Esophagus squamous epithelium (tissue), 5 donors: ENCODE data around the gene RNLS. TPM values are rescaled to one million over a fixed set of nuclear protein-coding genes. Genes with fewer than 3 reads are reported as not detected.

Experiments used
- DNase-seq: peaks from one replicate; lab custom pipeline; 2025; lab: John Stamatoyannopoulos, UW
- H3K27ac ChIP-seq, 4 donors: fragments of 200-600 bp; sonication (generic); one replicate each; pipeline ENCODE4 v1.5.1; 2016 to 2019; ENCODE audit warnings: mild to moderate bottlenecking in 1 of 4
- H3K27me3 ChIP-seq, 4 donors: fragments of 200-600 bp; sonication (generic); 1 replicate in 3 of 4; 2 replicates in 1 of 4; pipeline versions ENCODE4 v1.5.1 to v1.6.0; 2017 to 2021; ENCODE audit warnings: antibody characterized with exemption in 1 of 4
- H3K36me3 ChIP-seq, 3 donors: fragments of 200-600 bp; sonication (generic); one replicate each; pipeline ENCODE4 v1.5.1; 2016 to 2019
- H3K4me1 ChIP-seq, 3 donors: fragments of 200-600 bp; sonication (generic); one replicate each; pipeline ENCODE4 v1.5.1; 2017 to 2019
- H3K4me3 ChIP-seq, 4 donors: fragments of 200-600 bp; sonication (generic); 1 replicate in 3 of 4; 2 replicates in 1 of 4; pipeline ENCODE4 v1.5.1; 2016 to 2019; ENCODE audit warnings: mild to moderate bottlenecking in 2 of 4, moderate library complexity in 1 of 4
- H3K9me3 ChIP-seq, 3 donors: fragments of 200-600 bp; sonication (generic); one replicate each; pipeline ENCODE4 v1.5.1; 2016 to 2019
- CTCF ChIP-seq, 6 experiments: fragments of 450-650 bp in 4 of 6; fragments of 200-600 bp in 2 of 6; sonication (generic) in 2 of 6; IDR thresholded peaks; one replicate each; pipeline ENCODE4 v1.5.1; 2016 to 2019; ENCODE audit warnings: antibody characterized with exemption in 6 of 6, mild to moderate bottlenecking in 4 of 6, moderate library complexity in 4 of 6
- POLR2A ChIP-seq, 4 donors: fragments of 450-650 bp; IDR thresholded peaks; one replicate each; pipeline ENCODE4 v1.6.1; 2017; ENCODE audit warnings: antibody characterized with exemption in 4 of 4, mild to moderate bottlenecking in 4 of 4, moderate library complexity in 3 of 4
- whole genome bisulfite sequencing, 2 donors: methylation state at CpG; one replicate each; pipeline ENCODE4 v1.1.5; 2018; 5-methylcytosine and 5-hydroxymethylcytosine counted together
- intact Hi-C: fragments of 100-400 bp; cut with DNase I; formaldehyde crosslinking; loops from one replicate; pipeline ENCODE4 v1.15.0; 2022
- total RNA-seq, 4 donors: library from RNA; depleted of rRNA; stranded (reverse); fragments of >200 nt; gene quantifications; one replicate each; pipeline ENCODE4 v1.1.0, GENCODE V29; 2016
- donor health status: DM: yes; HTN: yes; CAD: no.

RNLS gene
- total RNA-seq, 4 donors from 2014 or later = 7.9 to 13.5 (median 10.5) TPM

- TF ChIP-seq CTCF (IDR thresholded peaks at IDR 0.05) (no peak), POLR2A (IDR thresholded peaks at IDR 0.05) (no peak)
- H3K4me3 ChIP-seq = no peak overlapping the region
- peak overlapping the region; percentile 29 to 82 (median 72) for H3K27ac ChIP-seq
- no peaks in the 10 kb centered on the region for H3K9me3 ChIP-seq
- H3K4me1 ChIP-seq = peaks cover 8 to 40% (median 23%) of the 10 kb centered on the region in 3 donors
- no peaks in the 10 kb centered on the region for H3K36me3 ChIP-seq
- intact Hi-C loops = no loop called here
- 71% methylated on average over 4 of the region's 4 CpGs for WGBS, 2 donors
- H3K27me3 ChIP-seq = no peaks in the 10 kb centered on the region
- DNase-seq = no peak
Measured at GRCh38 chr10:88256886-88257285, 326.2 kb downstream of the RNLS start.

GRCh38 chr10:88256013-88256680, 327.0 kb downstream of the RNLS start:
- Histone ChIP-seq H3K27me3 (no peaks in the 10 kb centered on the region), H3K36me3 (no peaks in the 10 kb centered on the region), H3K27ac (peak overlapping the region; percentile 29 to 82 (median 74)), H3K4me1 (peaks cover 8 to 40% (median 23%) of the 10 kb centered on the region in 3 donors), H3K4me3 (peak overlapping the region in 1 of 4 donors; percentile 4), H3K9me3 (no peaks in the 10 kb centered on the region)
- 83% methylated on average over 19 to 20 of the region's 20 CpGs for WGBS, 2 donors
- TF ChIP-seq POLR2A (IDR thresholded peaks at IDR 0.05) (no peak), CTCF (IDR thresholded peaks at IDR 0.05) (no peak)
- intact Hi-C loops = no loop called here
- no peak for DNase-seq

- TF ChIP-seq CTCF (IDR thresholded peaks at IDR 0.05) (no peak), POLR2A (IDR thresholded peaks at IDR 0.05) (no peak)
- H3K36me3 ChIP-seq = no peaks in the 10 kb centered on the region
- intact Hi-C loops = no loop called here
- peak overlapping the region; percentile 37 to 82 (median 58) for H3K27ac ChIP-seq
- no peak for DNase-seq
- H3K4me1 ChIP-seq = peaks cover 4 to 34% (median 23%) of the 10 kb centered on the region in 3 donors
- H3K4me3 ChIP-seq = no peak overlapping the region
- 40% methylated on average over 1 of the region's 1 CpG; no CpG with 5 or more reads in 1 of the 2 donors for WGBS, 2 donors
- no peaks in the 10 kb centered on the region for H3K9me3 ChIP-seq
- no peaks in the 10 kb centered on the region for H3K27me3 ChIP-seq
Measured at GRCh38 chr10:88254091-88254490, 329.0 kb downstream of the RNLS start.

GRCh38 chr10:88253622-88254021, 329.5 kb downstream of the RNLS start:
- WGBS, 2 donors = 22 to 39% methylated on average over 2 of the region's 2 CpGs
- intact Hi-C loops = no loop called here
- TF ChIP-seq POLR2A (IDR thresholded peaks at IDR 0.05) = no peak
- TF ChIP-seq CTCF (IDR thresholded peaks at IDR 0.05) = no peak
- DNase-seq = no peak
- Histone ChIP-seq H3K4me3 (no peak overlapping the region), H3K9me3 (no peaks in the 10 kb centered on the region), H3K4me1 (peaks cover 4 to 34% (median 23%) of the 10 kb centered on the region in 3 donors), H3K36me3 (no peaks in the 10 kb centered on the region), H3K27me3 (no peaks in the 10 kb centered on the region), H3K27ac (peak overlapping the region; percentile 37 to 82 (median 58))

GRCh38 chr10:88253128-88253527, 330.0 kb downstream of the RNLS start:
- H3K27ac ChIP-seq = peak overlapping the region in 2 of 4 donors; percentile 70 to 82
- no peaks in the 10 kb centered on the region for H3K27me3 ChIP-seq
- WGBS, 2 donors = 70 to 74% methylated on average over 3 of the region's 3 CpGs
- H3K4me1 ChIP-seq = peaks cover 4 to 34% (median 23%) of the 10 kb centered on the region in 3 donors
- no peaks in the 10 kb centered on the region for H3K36me3 ChIP-seq
- no peak for DNase-seq
- no peak for TF ChIP-seq POLR2A (IDR thresholded peaks at IDR 0.05)
- TF ChIP-seq CTCF (IDR thresholded peaks at IDR 0.05) = no peak
- H3K9me3 ChIP-seq = no peaks in the 10 kb centered on the region
- H3K4me3 ChIP-seq = no peak overlapping the region
- intact Hi-C loops = no loop called here
